ENCODE data around the gene RTL5.

DNA sequence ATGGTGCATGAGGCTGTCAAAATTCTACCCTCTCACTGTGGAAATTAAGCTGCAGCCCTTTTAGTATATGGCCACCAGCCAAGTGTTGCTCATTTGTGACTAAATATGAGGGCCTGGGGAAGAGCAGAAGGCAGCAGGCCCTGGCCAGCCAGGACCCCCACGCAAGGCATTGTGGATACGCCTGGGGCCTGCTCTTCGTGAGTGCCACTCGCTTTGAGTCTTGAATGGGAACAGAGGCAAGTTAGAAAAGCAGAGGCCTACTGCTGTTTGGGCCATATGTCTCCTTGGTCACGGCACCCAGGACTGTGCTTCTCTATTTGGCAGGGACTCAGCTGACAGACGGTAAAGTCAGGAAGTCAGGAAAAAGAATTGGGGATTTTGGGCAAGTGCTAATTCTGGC lies 10.9 kb downstream of the RTL5 start:
- TF ChIP-seq BHLHE40 (IDR thresholded peaks at IDR 0.05; ENCODE audit: borderline replicate concordance) (no peak), SP1 (IDR thresholded peaks at IDR 0.05) (no peak), FOXM1 (IDR thresholded peaks at IDR 0.05; ENCODE audit: borderline replicate concordance) (no peak), TARDBP (IDR thresholded peaks at IDR 0.05) (no peak), HDGF (IDR thresholded peaks at IDR 0.05; ENCODE audit: borderline replicate concordance) (no peak), CTBP1 (IDR thresholded peaks at IDR 0.05; ENCODE audit: borderline replicate concordance) (no peak), FOXK2 (IDR thresholded peaks at IDR 0.05) (no peak), ZNF384 (IDR thresholded peaks at IDR 0.05) (no peak), L3MBTL2 (conservative IDR thresholded peaks at IDR 0.05) (no peak), NFRKB (IDR thresholded peaks at IDR 0.05) (no peak), ARNT (IDR thresholded peaks at IDR 0.05) (no peak), FOXA1 (IDR thresholded peaks at IDR 0.05) (no peak)

Measured in HEK293T (cell line).